Stimulated activated memory B cell treated with anti-CD40 and anti-IgM and Interleukin-4, amounts not matched to agents 10 μg/mL and 1 μg/mL and 100 μg/mL, for 72 hours (primary cell): ENCODE data around the gene TBC1D22B.
"Not testable (repeated sequence)": the region's sequence is repeated elsewhere in the genome, so short reads cannot be mapped to it uniquely, and the experiment has no call there.

Experiments used
- ATAC-seq: fragments of 150-1000 bp; cut with Tn5 transposase; 2 replicates; pipeline ENCODE4 v1.10.0; 2021
- H3K27ac Mint-ChIP-seq: one replicate; pipeline ENCODE4 v1.8.0; 2022; ENCODE audit warnings: mild to moderate bottlenecking, mixed read lengths
- H3K27me3 Mint-ChIP-seq: one replicate; pipeline ENCODE4 v1.8.0; 2022; ENCODE audit warnings: mixed read lengths
- H3K36me3 Mint-ChIP-seq: one replicate; pipeline ENCODE4 v1.8.0; 2022; ENCODE audit warnings: mixed read lengths
- H3K4me1 Mint-ChIP-seq: one replicate; pipeline ENCODE4 v1.8.0; 2022; ENCODE audit warnings: mixed read lengths
- H3K4me3 Mint-ChIP-seq: one replicate; pipeline ENCODE4 v1.8.0; 2022; ENCODE audit warnings: mild to moderate bottlenecking, moderate library complexity, mixed read lengths
- H3K9me3 Mint-ChIP-seq: one replicate; pipeline ENCODE4 v1.8.0; 2022; ENCODE audit warnings: mixed read lengths

The TBC1D22B gene

DNA sequence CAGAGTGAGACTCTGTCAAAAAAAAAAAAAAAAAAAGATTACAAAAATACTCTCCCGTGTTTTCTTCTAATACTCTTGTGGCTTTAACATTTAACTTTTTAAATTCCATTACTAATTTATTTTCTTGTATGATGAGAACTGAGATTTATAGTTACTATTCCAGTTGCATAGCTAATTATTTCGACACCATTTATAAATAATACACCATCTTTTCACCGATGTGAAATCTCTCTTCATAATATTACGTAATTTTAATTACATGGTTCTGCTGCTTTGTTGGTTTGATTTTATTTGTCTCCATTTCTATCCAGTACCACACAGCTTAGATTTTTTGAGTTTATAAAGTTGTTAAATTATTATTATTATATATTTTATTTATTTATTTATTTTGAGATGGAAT is 42.4 kb downstream of the TBC1D22B start:
- Mint-ChIP-seq H3K27me3 (no peaks in the 10 kb centered on the region), H3K27ac (no peak overlapping the region), H3K4me1 (no peaks in the 10 kb centered on the region), H3K4me3 (no peak overlapping the region), H3K36me3 (peaks cover 68% of the 10 kb centered on the region), H3K9me3 (no peaks in the 10 kb centered on the region)
- ATAC-seq: no peak

GRCh38 chr6:37302086-37302686 is 44.6 kb downstream of the TBC1D22B start:
- no peaks in the 10 kb centered on the region for H3K27me3 Mint-ChIP-seq

GRCh38 chr6:37303091-37303660 is 45.6 kb downstream of the TBC1D22B start:
- ATAC-seq: no peak
- Mint-ChIP-seq H3K36me3 (peaks cover 49% of the 10 kb centered on the region), H3K4me1 (no peaks in the 10 kb centered on the region), H3K27me3 (no peaks in the 10 kb centered on the region), H3K4me3 (no peak overlapping the region), H3K27ac (no peak overlapping the region), H3K9me3 (no peaks in the 10 kb centered on the region)

More at GRCh38 chr6:37302086-37302686, 44.6 kb downstream of the TBC1D22B start:
- H3K4me3 Mint-ChIP-seq: no peak overlapping the region
- peaks cover 58% of the 10 kb centered on the region for H3K36me3 Mint-ChIP-seq
- ATAC-seq: no peak
- no peaks in the 10 kb centered on the region for H3K4me1 Mint-ChIP-seq
- H3K27ac Mint-ChIP-seq: no peak overlapping the region
- H3K9me3 Mint-ChIP-seq: no peaks in the 10 kb centered on the region

- Mint-ChIP-seq H3K9me3 (no peaks in the 10 kb centered on the region), H3K36me3 (peaks cover 53% of the 10 kb centered on the region), H3K4me3 (no peak overlapping the region), H3K27me3 (no peaks in the 10 kb centered on the region), H3K27ac (no peak overlapping the region), H3K4me1 (no peaks in the 10 kb centered on the region)
- peak; percentile 39 for ATAC-seq
Measured at GRCh38 chr6:37303891-37304503, 46.4 kb downstream of the TBC1D22B start.

DNA sequence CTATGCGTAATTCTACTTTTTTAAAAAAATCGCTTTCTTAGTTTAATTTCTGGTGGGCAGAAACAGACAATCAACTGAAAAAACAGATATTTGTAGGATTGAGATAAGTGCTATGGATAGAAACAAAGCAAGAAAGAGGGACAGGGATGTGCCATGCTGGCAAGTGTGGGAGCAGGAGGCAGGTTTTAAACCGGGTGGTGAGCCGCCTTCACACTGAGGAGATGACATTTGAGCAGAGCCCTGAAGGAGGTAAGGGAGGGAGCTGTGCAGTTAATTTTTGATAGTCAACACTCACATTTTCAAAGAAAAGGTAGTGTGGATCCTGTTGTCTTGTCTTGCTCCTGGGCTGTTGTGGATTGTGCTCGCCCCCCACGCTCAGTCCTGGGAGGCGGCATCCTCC is 47.2 kb downstream of the TBC1D22B start:
- Mint-ChIP-seq H3K27me3 (no peaks in the 10 kb centered on the region), H3K9me3 (no peaks in the 10 kb centered on the region), H3K4me3 (no peak overlapping the region), H3K4me1 (no peaks in the 10 kb centered on the region), H3K36me3 (peaks cover 59% of the 10 kb centered on the region), H3K27ac (no peak overlapping the region)
- ATAC-seq: no peak

- peaks cover 55% of the 10 kb centered on the region for H3K36me3 Mint-ChIP-seq
- no peak for ATAC-seq
Measured at GRCh38 chr6:37305841-37306425, 48.4 kb downstream of the TBC1D22B start.

DNA sequence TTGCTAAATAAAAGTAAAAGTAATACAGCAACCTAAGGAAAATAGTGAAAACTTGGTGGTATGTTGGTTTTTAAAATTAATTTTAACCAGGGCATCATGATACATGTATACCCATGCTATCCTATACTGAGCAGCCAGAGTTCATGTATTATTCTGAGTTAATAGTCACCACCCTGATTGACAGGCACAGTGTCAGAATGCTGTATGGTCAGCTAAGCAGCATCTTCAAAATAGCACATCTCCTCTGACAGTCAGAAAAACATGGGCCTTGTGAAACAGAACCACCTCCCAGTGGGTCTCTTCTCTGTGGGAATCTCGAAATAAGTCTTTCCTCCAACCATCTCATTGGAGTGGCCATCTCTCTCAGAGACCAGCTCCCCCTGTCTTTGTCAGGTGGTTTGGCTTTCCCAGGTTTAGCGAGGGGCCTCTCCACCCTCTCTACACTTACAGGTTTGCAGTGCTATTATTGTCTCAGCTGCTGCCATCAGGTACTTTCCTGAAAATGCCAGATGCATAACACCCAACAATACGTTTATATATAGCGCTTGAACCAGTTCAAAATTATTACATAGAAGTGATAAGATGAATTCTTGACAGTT is 49.2 kb downstream of the TBC1D22B start:
- Mint-ChIP-seq H3K27me3 (no peaks in the 10 kb centered on the region), H3K9me3 (no peaks in the 10 kb centered on the region), H3K4me1 (no peaks in the 10 kb centered on the region), H3K27ac (no peak overlapping the region), H3K4me3 (no peak overlapping the region), H3K36me3 (peaks cover 47% of the 10 kb centered on the region)
- no peak for ATAC-seq

More at GRCh38 chr6:37305841-37306425, 48.4 kb downstream of the TBC1D22B start:
- Mint-ChIP-seq H3K27ac (no peak overlapping the region), H3K9me3 (no peaks in the 10 kb centered on the region), H3K27me3 (no peaks in the 10 kb centered on the region), H3K4me1 (no peaks in the 10 kb centered on the region), H3K4me3 (no peak overlapping the region)

DNA sequence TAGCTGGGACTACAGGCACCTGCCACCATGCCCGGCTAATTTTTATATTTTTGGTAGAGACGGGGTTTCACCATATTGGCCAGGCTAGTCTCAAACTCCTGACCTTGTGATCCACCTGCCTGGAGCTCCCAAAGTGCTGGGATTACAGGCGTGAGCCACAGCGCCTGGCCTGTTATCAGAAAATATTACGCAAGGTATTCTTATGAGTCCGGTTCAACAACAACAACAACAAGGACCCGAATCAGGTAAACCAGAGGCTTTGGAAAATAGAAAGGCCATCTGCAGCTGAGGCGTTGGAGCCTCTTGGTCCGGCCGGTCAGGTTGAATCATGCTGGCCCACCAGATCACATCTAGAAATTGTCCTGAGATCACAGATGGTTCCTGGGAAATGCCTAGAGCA is 49.9 kb downstream of the TBC1D22B start:
- peaks cover 40% of the 10 kb centered on the region for H3K36me3 Mint-ChIP-seq
- H3K27ac Mint-ChIP-seq, ATAC-seq, H3K4me1 Mint-ChIP-seq, H3K9me3 Mint-ChIP-seq, H3K27me3 Mint-ChIP-seq, H3K4me3 Mint-ChIP-seq: not testable (repeated sequence)

- Mint-ChIP-seq H3K4me3 (no peak overlapping the region), H3K36me3 (peaks cover 39% of the 10 kb centered on the region), H3K9me3 (no peaks in the 10 kb centered on the region), H3K27me3 (no peaks in the 10 kb centered on the region), H3K27ac (no peak overlapping the region), H3K4me1 (no peaks in the 10 kb centered on the region)
- ATAC-seq: no peak
Measured at GRCh38 chr6:37308069-37308815, 50.7 kb downstream of the TBC1D22B start.

DNA sequence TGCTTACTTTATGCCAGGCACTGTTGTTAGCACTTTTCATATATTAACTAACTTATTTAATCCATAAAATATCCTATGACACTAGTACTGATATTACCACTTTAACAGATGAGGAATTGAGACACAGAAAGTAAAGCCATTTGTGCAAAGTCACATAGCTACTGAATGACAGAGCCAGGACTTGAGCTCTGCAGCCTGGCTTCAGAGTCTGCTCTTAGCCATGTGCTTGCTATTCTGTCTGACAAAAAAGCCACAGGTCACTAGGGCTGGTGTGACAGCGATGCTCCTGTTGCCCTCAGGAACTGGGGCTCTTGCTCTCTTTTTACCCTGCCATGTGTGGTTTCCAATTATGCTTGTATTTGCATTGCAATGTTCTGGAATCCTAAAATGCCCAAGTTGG is 51.5 kb downstream of the TBC1D22B start:
- Mint-ChIP-seq H3K36me3 (peaks cover 39% of the 10 kb centered on the region), H3K4me3 (no peak overlapping the region), H3K27ac (no peak overlapping the region), H3K9me3 (no peaks in the 10 kb centered on the region), H3K4me1 (no peaks in the 10 kb centered on the region), H3K27me3 (no peaks in the 10 kb centered on the region)
- ATAC-seq: no peak

DNA sequence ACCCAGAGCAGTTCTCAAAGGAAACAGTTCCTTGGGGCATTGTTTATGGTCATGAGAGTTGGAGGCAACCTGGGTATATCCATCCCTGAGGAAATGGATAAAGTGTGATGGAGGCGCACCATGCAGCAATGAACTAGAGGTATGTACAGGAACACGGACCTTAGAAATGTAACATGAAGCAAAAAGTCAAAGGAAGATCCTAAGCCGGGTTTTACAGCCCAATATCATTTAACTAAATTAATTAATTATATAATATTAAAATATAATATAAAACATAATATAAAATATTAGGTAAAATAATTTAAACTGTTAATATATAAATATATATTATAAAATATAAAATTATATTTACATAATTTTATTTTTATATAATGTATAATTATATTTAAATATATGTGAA is 52.1 kb downstream of the TBC1D22B start:
- H3K27me3 Mint-ChIP-seq: no peaks in the 10 kb centered on the region
- peaks cover 39% of the 10 kb centered on the region for H3K36me3 Mint-ChIP-seq
- H3K9me3 Mint-ChIP-seq: no peaks in the 10 kb centered on the region
- H3K4me1 Mint-ChIP-seq: peaks cover 2% of the 10 kb centered on the region
- H3K4me3 Mint-ChIP-seq: no peak overlapping the region
- H3K27ac Mint-ChIP-seq: no peak overlapping the region
- ATAC-seq: no peak

- H3K27ac Mint-ChIP-seq: no peak overlapping the region
Measured at GRCh38 chr6:37310966-37311365, 53.4 kb downstream of the TBC1D22B start.

DNA sequence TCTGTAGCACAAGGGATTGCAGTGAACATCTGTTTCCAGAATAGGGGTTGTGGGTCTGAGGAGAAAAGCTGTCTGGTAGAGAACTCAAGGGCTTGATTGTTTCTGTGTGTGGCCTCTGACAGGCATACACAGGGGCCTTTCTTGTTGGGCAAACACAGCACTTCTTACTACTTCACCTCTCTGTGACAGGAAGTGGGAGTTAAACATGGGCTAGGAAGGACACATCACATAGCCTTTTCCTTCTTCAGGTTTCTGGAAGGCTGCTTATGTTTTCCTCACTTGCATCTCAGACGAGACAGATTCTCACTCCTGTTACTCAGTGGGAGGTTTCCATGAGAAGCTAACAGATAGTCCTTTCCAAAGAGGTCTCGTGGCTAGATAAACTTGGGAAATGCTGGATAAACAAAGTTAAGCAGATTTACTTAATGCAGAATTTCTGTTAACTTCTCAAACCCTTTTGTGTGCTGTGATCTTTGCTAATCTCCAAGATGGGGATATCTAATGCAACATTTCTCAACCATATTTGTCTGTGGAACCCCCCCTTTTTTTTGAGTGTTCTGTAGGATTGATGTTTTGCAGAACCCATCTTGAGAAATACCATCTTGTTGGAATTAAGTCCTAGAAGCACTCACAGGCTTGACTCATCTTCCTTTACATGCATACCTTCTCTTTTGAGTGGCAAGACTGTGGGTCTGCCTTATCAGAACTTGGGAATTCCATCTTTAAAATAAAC is 54.3 kb downstream of the TBC1D22B start:
- Mint-ChIP-seq H3K9me3 (no peaks in the 10 kb centered on the region), H3K36me3 (peaks cover 33% of the 10 kb centered on the region), H3K27me3 (no peaks in the 10 kb centered on the region), H3K4me3 (no peak overlapping the region), H3K4me1 (peaks cover 6% of the 10 kb centered on the region), H3K27ac (no peak overlapping the region)
- no peak for ATAC-seq

More at GRCh38 chr6:37310966-37311365, 53.4 kb downstream of the TBC1D22B start:
- Mint-ChIP-seq H3K36me3 (peaks cover 33% of the 10 kb centered on the region), H3K4me1 (peaks cover 6% of the 10 kb centered on the region), H3K4me3 (no peak overlapping the region), H3K27me3 (no peaks in the 10 kb centered on the region), H3K9me3 (no peaks in the 10 kb centered on the region)
- no peak for ATAC-seq

- H3K27ac Mint-ChIP-seq: no peak overlapping the region
- ATAC-seq: no peak
- H3K9me3 Mint-ChIP-seq: no peaks in the 10 kb centered on the region
- no peaks in the 10 kb centered on the region for H3K27me3 Mint-ChIP-seq
- peaks cover 29% of the 10 kb centered on the region for H3K36me3 Mint-ChIP-seq
- H3K4me1 Mint-ChIP-seq: peaks cover 6% of the 10 kb centered on the region
- H3K4me3 Mint-ChIP-seq: no peak overlapping the region
Measured at GRCh38 chr6:37313723-37314486, 56.3 kb downstream of the TBC1D22B start.
